Measurements from ENCODE around the gene SORBS2. TPM values are rescaled to one million over a fixed set of nuclear protein-coding genes. Genes with fewer than 3 reads are reported as not detected.

The SORBS2 gene
- total RNA-seq, 1 experiment from 2014 or later, result 9.7 TPM

DNA sequence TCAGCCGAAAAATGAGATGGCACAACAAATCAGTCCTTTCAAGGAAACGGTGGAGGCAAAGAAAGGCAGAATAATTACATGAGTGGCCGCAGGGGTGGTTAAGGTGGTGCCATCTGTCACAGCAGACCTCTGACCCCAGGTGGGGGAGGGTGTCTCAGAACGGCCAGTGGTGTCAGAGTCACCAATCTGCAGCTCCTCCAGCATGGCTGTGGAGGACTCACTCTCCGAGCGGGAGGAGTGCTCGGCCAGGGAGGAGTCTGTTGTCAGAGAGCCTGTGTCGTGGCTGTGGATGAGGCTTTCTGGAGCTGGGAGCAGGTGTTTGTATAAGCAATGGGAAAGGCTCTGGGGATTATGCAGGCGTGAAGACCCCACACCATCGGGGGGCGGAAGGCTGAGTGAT lies 146.3 kb downstream of the SORBS2 start:
- Histone ChIP-seq H3K4me2 (ENCODE audit: insufficient read depth, insufficient read length, low read length) (no peak overlapping the region), H3K4ac (ENCODE audit: low read depth, low read length) (no peak overlapping the region), H2AK5ac (ENCODE audit: insufficient read length, low read length) (no peak overlapping the region), H3T11ph (ENCODE audit: low read length) (no peak overlapping the region), H4K8ac (replicated peaks; ENCODE audit: insufficient read length, low read depth, low read length) (no peak overlapping the region), H4K91ac (ENCODE audit: insufficient read length, low read depth, low read length) (no peak overlapping the region), H2BK120ac (ENCODE audit: low read depth, low read length, poor library complexity, severe bottlenecking) (no peak overlapping the region), H3K27ac (ENCODE audit: insufficient read length, low read depth, low read length) (no peak overlapping the region), H3K9ac (ENCODE audit: extremely low read depth, insufficient read length, low read length) (no peak overlapping the region), H3K56ac (ENCODE audit: insufficient read length, low read depth, low read length) (no peak overlapping the region), H3K9me3 (ENCODE audit: control insufficient read depth, low read depth, low read length) (no peaks in the 10 kb centered on the region), H3K4me1 (ENCODE audit: insufficient read depth, low read length) (peaks cover 2% of the 10 kb centered on the region; the same call in 1 of the 2 replicates), H3K79me1 (ENCODE audit: insufficient read depth, low read depth, low read length, poor library complexity, severe bottlenecking) (no peaks in the 10 kb centered on the region), H3K23ac (ENCODE audit: insufficient read length, low read depth, low read length) (no peak overlapping the region), H3K18ac (ENCODE audit: insufficient read length, low read depth, low read length) (no peak overlapping the region), H3K27me3 (ENCODE audit: insufficient read depth, low read length) (no peaks in the 10 kb centered on the region), H3K23me2 (ENCODE audit: insufficient read length, low read depth, low read length, poor library complexity, severe bottlenecking) (no peaks in the 10 kb centered on the region), H3K14ac (ENCODE audit: insufficient read depth, low read length) (no peak overlapping the region), H4K20me1 (ENCODE audit: control insufficient read depth, insufficient read depth, insufficient read length) (no peaks in the 10 kb centered on the region), H2BK12ac (ENCODE audit: insufficient read length, low read depth, low read length) (no peak overlapping the region), H2BK15ac (ENCODE audit: low read depth, low read length) (no peak overlapping the region), H2BK20ac (ENCODE audit: low read depth, low read length, poor library complexity, severe bottlenecking) (no peak overlapping the region), H2AFZ (ENCODE audit: low read length) (no peak overlapping the region), H2BK5ac (ENCODE audit: insufficient read length, low read length) (no peak overlapping the region), H4K5ac (ENCODE audit: insufficient read length, low read depth, low read length) (no peak overlapping the region), H3K79me2 (ENCODE audit: insufficient read depth, low read length) (no peaks in the 10 kb centered on the region)
- H3K9me3 Mint-ChIP-seq, result no peaks in the 10 kb centered on the region
- no peak overlapping the region for H3K4me3 Mint-ChIP-seq
- H3K4me1 Mint-ChIP-seq, result peaks cover 10 to 16% of the 10 kb centered on the region in 2 experiments
- no peaks in the 10 kb centered on the region for H3K27me3 Mint-ChIP-seq (ENCODE audit: low read depth)
- H3K36me3 Mint-ChIP-seq (ENCODE audit: insufficient read depth in 1 of 3, low read depth in 3 of 3), result peaks cover 0 to 38% (median 30%) of the 10 kb centered on the region in 3 experiments; a peak in 6 of 7 replicates
- no CpG with 5 or more reads among the region's 11 CpGs for WGBS (ENCODE audit: extremely low coverage, insufficient read length, low lambda C conversion rate)
- TF ChIP-seq, protein P1, sequence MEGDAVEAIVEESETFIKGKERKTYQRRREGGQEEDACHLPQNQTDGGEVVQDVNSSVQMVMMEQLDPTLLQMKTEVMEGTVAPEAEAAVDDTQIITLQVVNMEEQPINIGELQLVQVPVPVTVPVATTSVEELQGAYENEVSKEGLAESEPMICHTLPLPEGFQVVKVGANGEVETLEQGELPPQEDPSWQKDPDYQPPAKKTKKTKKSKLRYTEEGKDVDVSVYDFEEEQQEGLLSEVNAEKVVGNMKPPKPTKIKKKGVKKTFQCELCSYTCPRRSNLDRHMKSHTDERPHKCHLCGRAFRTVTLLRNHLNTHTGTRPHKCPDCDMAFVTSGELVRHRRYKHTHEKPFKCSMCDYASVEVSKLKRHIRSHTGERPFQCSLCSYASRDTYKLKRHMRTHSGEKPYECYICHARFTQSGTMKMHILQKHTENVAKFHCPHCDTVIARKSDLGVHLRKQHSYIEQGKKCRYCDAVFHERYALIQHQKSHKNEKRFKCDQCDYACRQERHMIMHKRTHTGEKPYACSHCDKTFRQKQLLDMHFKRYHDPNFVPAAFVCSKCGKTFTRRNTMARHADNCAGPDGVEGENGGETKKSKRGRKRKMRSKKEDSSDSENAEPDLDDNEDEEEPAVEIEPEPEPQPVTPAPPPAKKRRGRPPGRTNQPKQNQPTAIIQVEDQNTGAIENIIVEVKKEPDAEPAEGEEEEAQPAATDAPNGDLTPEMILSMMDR (conservative IDR thresholded peaks at IDR 0.05), result no peak
- H3K27ac Mint-ChIP-seq, result peak overlapping the region; percentile 2 to 54 (median 47); a peak in 5 of 7 replicates
- no peak for DNase-seq
